Measurements from ENCODE around the gene SLC25A21.

Gene SLC25A21

GRCh38 chr14:36720657-36721056 lies 451.7 kb downstream of the SLC25A21 start:
- Histone ChIP-seq H3K27me3 (replicated peaks; ENCODE audit: insufficient read depth, low read length) (no peaks in the 10 kb centered on the region), H3K9me2 (replicated peaks; ENCODE audit: insufficient read depth, low read length) (no peaks in the 10 kb centered on the region), H3F3A (ENCODE audit: insufficient read depth, low read length) (no peaks in the 10 kb centered on the region), H3K36me3 (replicated peaks; ENCODE audit: insufficient read depth, low read length) (no peaks in the 10 kb centered on the region), H2AFZ (ENCODE audit: low read length) (no peak overlapping the region), H3K27ac (ENCODE audit: low read length) (no peak overlapping the region), H3K9me3 (replicated peaks; ENCODE audit: insufficient read depth, low read length) (no peaks in the 10 kb centered on the region), H3K79me2 (ENCODE audit: low read length) (no peaks in the 10 kb centered on the region), H3K4me1 (ENCODE audit: low read length) (no peaks in the 10 kb centered on the region), H3K9ac (ENCODE audit: low read length) (no peak overlapping the region), H4K20me1 (ENCODE audit: insufficient read depth, low read length) (no peaks in the 10 kb centered on the region), H3K4me2 (ENCODE audit: low read depth, low read length) (no peak overlapping the region), H3K4me3 (ENCODE audit: low read length) (no peak overlapping the region)
- no peak for TF ChIP-seq CTCF (IDR thresholded peaks at IDR 0.05; ENCODE audit: low read length)
- TF ChIP-seq EZH2phosphoT487 (IDR thresholded peaks at IDR 0.05; ENCODE audit: low read length): no peak
- TF ChIP-seq EZH2 (optimal IDR thresholded peaks at IDR 0.05; ENCODE audit: low read depth, low read length): no peak
- DNase-seq: no peak

DNA sequence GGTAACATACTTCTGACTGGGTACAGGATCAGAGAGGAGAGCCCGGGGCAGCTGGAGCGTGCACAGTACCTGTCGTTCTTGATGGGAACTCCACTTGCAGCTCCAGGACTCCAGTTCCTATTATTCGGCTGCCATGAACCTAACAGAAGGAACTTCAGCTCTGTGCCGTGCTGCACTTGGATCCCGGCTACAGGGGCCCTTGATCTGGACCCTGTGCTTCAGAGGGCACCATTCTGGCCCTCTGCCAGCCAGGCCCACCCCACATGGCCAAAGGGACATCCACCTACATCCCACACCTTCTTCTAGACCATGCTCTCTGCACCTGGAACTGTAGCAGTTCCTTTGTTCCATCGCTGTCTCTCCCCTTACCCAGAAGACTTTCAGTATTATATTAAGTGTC lies 452.6 kb downstream of the SLC25A21 start:
- no peaks in the 10 kb centered on the region for H3K36me3 ChIP-seq (replicated peaks; ENCODE audit: insufficient read depth, low read length)
- no peak overlapping the region for H3K4me2 ChIP-seq (ENCODE audit: low read depth, low read length)
- H3K27me3 ChIP-seq (replicated peaks; ENCODE audit: insufficient read depth, low read length): no peaks in the 10 kb centered on the region
- no peak overlapping the region for H3K27ac ChIP-seq (ENCODE audit: low read length)
- no peaks in the 10 kb centered on the region for H3F3A ChIP-seq (ENCODE audit: insufficient read depth, low read length)
- no peak overlapping the region for H3K4me3 ChIP-seq (ENCODE audit: low read length)
- H3K9ac ChIP-seq (ENCODE audit: low read length): no peak overlapping the region
- no peak for TF ChIP-seq CTCF (IDR thresholded peaks at IDR 0.05; ENCODE audit: low read length)
- TF ChIP-seq EZH2phosphoT487 (IDR thresholded peaks at IDR 0.05; ENCODE audit: low read length): no peak
- TF ChIP-seq EZH2 (optimal IDR thresholded peaks at IDR 0.05; ENCODE audit: low read depth, low read length): no peak
- no peak for DNase-seq
- no peaks in the 10 kb centered on the region for H4K20me1 ChIP-seq (ENCODE audit: insufficient read depth, low read length)
- no peaks in the 10 kb centered on the region for H3K9me2 ChIP-seq (replicated peaks; ENCODE audit: insufficient read depth, low read length)
- H3K79me2 ChIP-seq (ENCODE audit: low read length): no peaks in the 10 kb centered on the region
- H3K4me1 ChIP-seq (ENCODE audit: low read length): no peaks in the 10 kb centered on the region
- no peaks in the 10 kb centered on the region for H3K9me3 ChIP-seq (replicated peaks; ENCODE audit: insufficient read depth, low read length)
- H2AFZ ChIP-seq (ENCODE audit: low read length): no peak overlapping the region

GRCh38 chr14:36718216-36718615 lies 454.2 kb downstream of the SLC25A21 start:
- no peak overlapping the region for H3K27ac ChIP-seq (ENCODE audit: low read length)
- H3K9ac ChIP-seq (ENCODE audit: low read length): no peak overlapping the region
- no peaks in the 10 kb centered on the region for H3K36me3 ChIP-seq (replicated peaks; ENCODE audit: insufficient read depth, low read length)
- TF ChIP-seq EZH2 (optimal IDR thresholded peaks at IDR 0.05; ENCODE audit: low read depth, low read length): no peak
- TF ChIP-seq EZH2phosphoT487 (IDR thresholded peaks at IDR 0.05; ENCODE audit: low read length): no peak
- no peak for TF ChIP-seq CTCF (IDR thresholded peaks at IDR 0.05; ENCODE audit: low read length)
- H4K20me1 ChIP-seq (ENCODE audit: insufficient read depth, low read length): no peaks in the 10 kb centered on the region
- H3K4me2 ChIP-seq (ENCODE audit: low read depth, low read length): no peak overlapping the region
- no peaks in the 10 kb centered on the region for H3K79me2 ChIP-seq (ENCODE audit: low read length)
- H3K4me1 ChIP-seq (ENCODE audit: low read length): no peaks in the 10 kb centered on the region
- no peak overlapping the region for H2AFZ ChIP-seq (ENCODE audit: low read length)
- no peak for DNase-seq
- no peaks in the 10 kb centered on the region for H3K9me3 ChIP-seq (replicated peaks; ENCODE audit: insufficient read depth, low read length)
- H3K4me3 ChIP-seq (ENCODE audit: low read length): no peak overlapping the region
- no peaks in the 10 kb centered on the region for H3K27me3 ChIP-seq (replicated peaks; ENCODE audit: insufficient read depth, low read length)
- H3F3A ChIP-seq (ENCODE audit: insufficient read depth, low read length): no peaks in the 10 kb centered on the region
- H3K9me2 ChIP-seq (replicated peaks; ENCODE audit: insufficient read depth, low read length): no peaks in the 10 kb centered on the region

All from MM.1S (cell line).